Activated CD4-positive, alpha-beta T cell treated with anti-CD3 and anti-CD28 coated beads for 36 hours (primary cell): ENCODE measurements around the gene FBXO40. TPM values are rescaled to one million over a fixed set of nuclear protein-coding genes. Genes with fewer than 3 reads are reported as not detected.
A peak's percentile ranks its signal among the peaks of the same experiment; 100 is the strongest.

ENCODE experiments used
- ATAC-seq: fragments of 200-7000 bp; cut with Tn5 transposase; one replicate; pipeline ENCODE4 v1.10.0; 2021; ENCODE audit warnings: mild to moderate bottlenecking, moderate library complexity
- CTCF ChIA-PET: fragments of 350-600 bp; sonication (Branson Sonifier 250); formaldehyde crosslinking; loops from one replicate; lab custom pipeline; 2021; ENCODE audit warnings: antibody characterized with exemption; lab: Charles Lee
- POLR2A ChIA-PET: fragments of 350-600 bp; sonication (Branson Sonifier 250); formaldehyde crosslinking; loops from one replicate; lab custom pipeline; 2021; ENCODE audit warnings: antibody characterized with exemption, inconsistent platforms; lab: Charles Lee
- DNase-seq: peaks from one replicate; pipeline ENCODE4 v3.0.0-alpha.2; 2020
- H3K27ac Mint-ChIP-seq: one replicate; pipeline ENCODE4 v1.8.0; 2021; ENCODE audit warnings: mixed read lengths
- H3K27me3 Mint-ChIP-seq: one replicate; pipeline ENCODE4 v1.8.0; 2021; ENCODE audit warnings: mixed read lengths
- H3K36me3 Mint-ChIP-seq: one replicate; pipeline ENCODE4 v1.8.0; 2021; ENCODE audit warnings: low read depth, mixed read lengths
- H3K4me1 Mint-ChIP-seq: one replicate; pipeline ENCODE4 v1.8.0; 2021; ENCODE audit warnings: mixed read lengths
- H3K4me3 Mint-ChIP-seq: one replicate; pipeline ENCODE4 v1.8.0; 2021; ENCODE audit warnings: mild to moderate bottlenecking, moderate library complexity, mixed read lengths
- H3K9me3 Mint-ChIP-seq: one replicate; pipeline ENCODE4 v1.8.0; 2021; ENCODE audit warnings: low read depth, mixed read lengths
- intact Hi-C, 2 experiments: fragments of 100-400 bp; cut with DNase I in 1 of 2; cut with micrococcal nuclease in 1 of 2; formaldehyde crosslinking; loops; one replicate each; pipeline versions ENCODE4 v1.14.2 to v1.15.1; 2022 to 2024; cut with DNase I, micrococcal nuclease
- total RNA-seq, 2 experiments: library from RNA; stranded (reverse); gene quantifications; one replicate each; pipeline ENCODE4 v1.2.3, GENCODE V29; 2021

Gene FBXO40, protein sequence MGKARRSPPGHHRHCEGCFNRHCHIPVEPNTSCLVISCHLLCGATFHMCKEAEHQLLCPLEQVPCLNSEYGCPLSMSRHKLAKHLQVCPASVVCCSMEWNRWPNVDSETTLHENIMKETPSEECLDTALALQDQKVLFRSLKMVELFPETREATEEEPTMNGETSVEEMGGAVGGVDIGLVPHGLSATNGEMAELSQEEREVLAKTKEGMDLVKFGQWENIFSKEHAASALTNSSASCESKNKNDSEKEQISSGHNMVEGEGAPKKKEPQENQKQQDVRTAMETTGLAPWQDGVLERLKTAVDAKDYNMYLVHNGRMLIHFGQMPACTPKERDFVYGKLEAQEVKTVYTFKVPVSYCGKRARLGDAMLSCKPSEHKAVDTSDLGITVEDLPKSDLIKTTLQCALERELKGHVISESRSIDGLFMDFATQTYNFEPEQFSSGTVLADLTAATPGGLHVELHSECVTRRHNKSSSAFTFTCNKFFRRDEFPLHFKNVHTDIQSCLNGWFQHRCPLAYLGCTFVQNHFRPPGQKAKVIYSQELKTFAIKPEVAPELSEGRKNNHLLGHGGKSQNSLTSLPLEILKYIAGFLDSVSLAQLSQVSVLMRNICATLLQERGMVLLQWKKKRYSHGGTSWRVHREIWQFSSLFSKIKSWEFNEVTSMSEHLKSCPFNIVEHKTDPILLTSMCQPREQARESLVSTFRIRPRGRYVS
- total RNA-seq: not detected

DNA sequence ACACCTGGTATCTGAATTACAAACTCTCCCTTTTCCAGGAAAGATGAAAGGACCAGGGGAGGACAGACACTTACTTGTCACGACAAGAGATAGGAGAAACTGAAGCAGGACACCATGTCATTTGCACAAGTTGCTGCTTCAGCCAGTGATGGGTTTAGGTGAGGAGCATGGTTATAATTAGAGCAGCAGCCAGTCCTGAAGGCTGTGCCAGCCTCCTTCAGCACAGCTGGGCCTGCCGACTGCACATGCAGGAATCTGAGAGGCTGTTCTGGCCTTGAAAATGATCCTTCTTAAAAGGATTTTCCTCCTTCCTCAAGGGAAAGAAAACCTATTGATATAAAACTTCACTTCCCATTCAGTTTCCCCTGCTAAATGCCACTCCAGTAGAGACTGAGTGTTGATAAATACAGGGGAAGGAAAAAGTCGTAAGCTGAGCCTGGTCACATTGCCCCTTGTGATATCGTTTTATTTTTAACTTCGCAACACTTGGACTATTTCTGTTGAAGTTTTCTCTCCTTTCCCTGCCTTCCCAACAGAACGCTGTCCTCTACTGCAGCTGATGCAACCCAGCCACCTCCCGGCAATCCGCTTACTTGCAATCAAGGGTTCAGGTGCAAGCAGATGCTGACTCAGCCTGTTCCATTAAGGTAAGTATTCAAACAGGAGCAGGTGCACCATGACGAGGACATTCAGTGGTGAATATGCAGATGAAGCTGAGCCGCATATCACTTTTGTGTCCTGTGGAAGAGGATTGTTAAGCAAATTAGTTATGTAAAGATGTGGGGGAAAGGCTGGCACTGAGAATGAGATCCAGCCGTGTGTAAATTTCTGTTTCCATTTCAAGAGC is at the start of gene FBXO40:
Gene FBXO40, plus strand, starts transcription at position 524 of the 847 bp plus-strand sequence. CDS start 27,197 bp downstream, outside the sequence.
- Mint-ChIP-seq H3K36me3 (no peaks in the 10 kb centered on the region), H3K4me1 (no peaks in the 10 kb centered on the region), H3K9me3 (no peaks in the 10 kb centered on the region), H3K27me3 (peaks cover 2% of the 10 kb centered on the region), H3K27ac (no peak within 1 kb of the TSS), H3K4me3 (no peak within 1 kb of the TSS)
- ChIA-PET POLR2A (no interaction called here), CTCF (no interaction called here)
- no peak for ATAC-seq
- intact Hi-C loops: no loop called here
- no peak for DNase-seq

DNA sequence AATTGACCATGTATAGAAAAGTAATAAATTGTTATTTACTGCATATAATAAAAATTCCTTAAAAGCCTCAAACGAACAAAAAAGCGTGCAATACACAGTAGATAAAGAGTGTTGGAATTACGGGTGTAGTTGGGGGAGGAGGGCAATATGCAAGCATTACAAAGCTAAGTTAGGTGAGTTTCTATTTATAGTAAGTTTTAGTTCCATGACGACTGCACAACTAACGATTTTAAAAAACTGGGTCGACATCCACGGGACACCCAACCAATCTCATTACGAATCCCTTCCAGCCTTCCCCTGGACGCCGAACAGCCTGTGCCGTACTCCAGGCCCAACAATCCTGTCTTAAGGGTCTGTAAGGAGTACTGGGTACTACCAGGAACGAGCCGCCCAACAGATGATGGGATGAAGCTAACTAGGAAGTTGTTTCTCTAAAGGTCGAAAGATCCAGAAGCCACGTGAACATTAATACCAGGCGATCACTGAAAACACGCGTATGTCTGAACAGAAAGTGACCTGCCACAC is 48.1 kb upstream of the FBXO40 start:
- no peaks in the 10 kb centered on the region for H3K27me3 Mint-ChIP-seq
- intact Hi-C loops: loop anchor here (5.0 to 10.0 kb wide), 9 partner anchors 290 to 1482 kb away; partner anchors contain the start of genes DTX3L (in 1 of the 2), EAF2 (in 1 of the 2), FAM162A (in 1 of the 2) and HSPBAP1 (in 1 of the 2)
- H3K27ac Mint-ChIP-seq: peak overlapping the region; percentile 81
- ChIA-PET CTCF (interaction anchor here (0.6 to 1.4 kb wide), 5 partner anchors 16 to 715 kb away, joined by 3 to 4 read pairs (median 4); partner anchors contain the start of gene HCLS1), POLR2A (interaction anchor here (0.7 kb wide), 1 partner anchor 284 kb away, joined by 3 read pairs; no protein-coding TSS in a partner anchor)
- DNase-seq (peak; percentile 29), ATAC-seq (peak; percentile 3)
- peaks cover 27% of the 10 kb centered on the region for H3K36me3 Mint-ChIP-seq
- peaks cover 4% of the 10 kb centered on the region for H3K4me1 Mint-ChIP-seq
- no peaks in the 10 kb centered on the region for H3K9me3 Mint-ChIP-seq
- peak overlapping the region; percentile 91 for H3K4me3 Mint-ChIP-seq

DNA sequence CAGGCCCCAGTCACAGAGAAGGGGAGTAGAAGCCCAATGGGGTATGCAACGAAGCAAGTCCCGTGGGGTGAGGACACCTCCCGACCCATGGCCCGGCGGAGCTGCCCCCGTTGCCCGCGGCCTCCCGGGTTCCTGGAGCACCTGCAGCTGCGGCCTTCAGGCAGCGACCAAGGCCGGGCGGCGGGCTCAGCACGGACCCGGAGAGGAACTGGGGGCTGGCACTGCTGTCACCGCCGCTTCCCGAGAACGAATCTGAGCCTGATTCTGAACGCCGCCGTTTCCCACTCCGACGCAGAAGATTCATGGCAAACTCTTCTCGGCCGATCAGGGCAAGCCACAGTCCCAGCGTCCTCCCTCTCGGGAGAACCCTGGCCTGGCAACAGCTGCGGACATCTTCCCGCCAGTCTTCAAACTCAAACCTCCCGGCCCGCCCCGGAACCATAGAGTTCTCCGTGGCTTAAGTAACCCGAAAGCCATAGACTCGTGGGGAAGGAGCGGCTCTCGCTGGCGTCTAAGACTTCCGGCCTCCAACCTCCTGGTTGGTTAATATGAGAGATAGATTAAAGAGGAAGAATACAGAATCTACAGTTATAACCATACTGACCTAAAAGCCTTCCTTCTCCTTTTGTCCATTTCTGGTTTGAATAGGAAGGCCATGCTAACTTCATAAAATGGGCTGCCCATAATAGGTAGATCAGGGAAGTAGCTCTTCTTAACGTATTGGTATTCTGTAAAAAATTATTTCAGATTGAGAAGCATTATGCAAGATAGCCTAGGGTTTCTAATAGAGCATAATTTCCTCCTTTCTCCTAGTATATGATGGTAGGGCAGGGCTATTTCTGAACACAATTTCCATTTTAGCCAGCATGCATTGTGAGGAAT is 47.4 kb upstream of the FBXO40 start, which contains the start of gene POLQ:
Gene POLQ, minus strand, starts transcription at position 415 of the 882 bp plus-strand sequence. Its CDS starts 111 bp downstream, at position 304.
- H3K9me3 Mint-ChIP-seq: no peaks in the 10 kb centered on the region
- no peaks in the 10 kb centered on the region for H3K27me3 Mint-ChIP-seq
- DNase-seq (peak; percentile 92), ATAC-seq (peak; percentile 98)
- ChIA-PET POLR2A (interaction anchor here (0.6 kb wide), 1 partner anchor 669 kb away, joined by 3 read pairs; no protein-coding TSS in a partner anchor), CTCF (interaction anchor here (0.6 to 2.1 kb wide), 23 partner anchors 8 to 950 kb away, joined by 3 to 10 read pairs (median 4); partner anchors contain the start of genes HCLS1, MIX23 and NDUFB4)
- peaks cover 4% of the 10 kb centered on the region for H3K4me1 Mint-ChIP-seq
- H3K4me3 Mint-ChIP-seq: peak within 1 kb of the TSS; percentile 91
- peak within 1 kb of the TSS; percentile 94 for H3K27ac Mint-ChIP-seq
- intact Hi-C loops: loop anchor here (1.0 to 10.0 kb wide), 19 partner anchors 114 to 1481 kb away; partner anchors contain the start of genes EAF2 (in 2 of the 2), GOLGB1 (in 2 of the 2), HCLS1 (in 2 of the 2) and IQCB1 (in 2 of the 2)
- H3K36me3 Mint-ChIP-seq: peaks cover 27% of the 10 kb centered on the region

DNA sequence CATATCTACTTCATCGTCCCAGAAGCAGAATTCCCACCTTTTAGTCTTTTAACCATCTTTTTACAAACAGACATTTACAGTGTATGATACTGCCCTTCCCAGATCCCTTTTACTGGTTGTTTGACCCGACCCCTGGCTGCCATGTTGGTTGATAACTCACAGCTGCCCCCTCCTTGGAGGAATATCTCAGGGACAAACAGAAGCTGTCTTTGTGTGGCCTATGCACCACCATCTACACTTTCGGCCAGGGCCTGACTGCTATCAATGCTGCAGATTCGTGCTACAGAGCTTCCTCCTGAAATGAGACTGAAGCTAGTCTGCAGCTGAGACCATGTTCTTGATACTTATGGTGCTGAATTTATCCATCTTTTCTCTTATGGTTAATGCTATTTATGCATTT is 40.8 kb upstream of the FBXO40 start:
- intact Hi-C loops: no loop called here
- H3K4me3 Mint-ChIP-seq: no peak overlapping the region
- no peak overlapping the region for H3K27ac Mint-ChIP-seq
- no peaks in the 10 kb centered on the region for H3K27me3 Mint-ChIP-seq
- H3K36me3 Mint-ChIP-seq: no peaks in the 10 kb centered on the region
- ATAC-seq (no peak), DNase-seq (no peak)
- CTCF ChIA-PET: interaction anchor here (0.6 kb wide), 1 partner anchor 760 kb away, joined by 4 read pairs; no protein-coding TSS in a partner anchor
- no peaks in the 10 kb centered on the region for H3K9me3 Mint-ChIP-seq
- POLR2A ChIA-PET: no interaction called here
- no peaks in the 10 kb centered on the region for H3K4me1 Mint-ChIP-seq

DNA sequence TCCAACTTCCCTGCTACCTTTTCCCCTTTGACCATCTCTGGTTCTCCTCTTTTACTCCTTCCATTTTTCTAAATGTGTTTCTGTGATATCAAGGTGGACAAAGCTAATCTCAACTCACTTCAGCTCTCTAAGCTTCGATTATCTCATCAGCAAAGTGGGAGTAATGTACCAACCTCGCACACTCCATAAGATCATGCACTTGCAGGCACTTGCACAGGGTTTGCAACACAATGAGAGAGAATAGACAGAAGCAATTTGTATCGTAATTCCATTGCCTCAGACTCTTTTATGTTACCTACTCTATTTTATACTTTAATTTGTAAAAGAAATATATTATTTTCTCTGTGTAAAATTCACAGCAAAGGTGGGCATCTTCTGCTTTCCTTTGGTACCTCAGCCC is 40.4 kb upstream of the FBXO40 start:
- no peak overlapping the region for H3K4me3 Mint-ChIP-seq
- no peaks in the 10 kb centered on the region for H3K9me3 Mint-ChIP-seq
- H3K27ac Mint-ChIP-seq: no peak overlapping the region
- ChIA-PET POLR2A (interaction anchor here (0.7 kb wide), 1 partner anchor 1364 kb away, joined by 9 read pairs; no protein-coding TSS in a partner anchor), CTCF (interaction anchor here (0.6 kb wide), 1 partner anchor 759 kb away, joined by 4 read pairs; no protein-coding TSS in a partner anchor)
- H3K27me3 Mint-ChIP-seq: no peaks in the 10 kb centered on the region
- DNase-seq (no peak), ATAC-seq (no peak)
- no peaks in the 10 kb centered on the region for H3K4me1 Mint-ChIP-seq
- H3K36me3 Mint-ChIP-seq: no peaks in the 10 kb centered on the region
- intact Hi-C loops: no loop called here

DNA sequence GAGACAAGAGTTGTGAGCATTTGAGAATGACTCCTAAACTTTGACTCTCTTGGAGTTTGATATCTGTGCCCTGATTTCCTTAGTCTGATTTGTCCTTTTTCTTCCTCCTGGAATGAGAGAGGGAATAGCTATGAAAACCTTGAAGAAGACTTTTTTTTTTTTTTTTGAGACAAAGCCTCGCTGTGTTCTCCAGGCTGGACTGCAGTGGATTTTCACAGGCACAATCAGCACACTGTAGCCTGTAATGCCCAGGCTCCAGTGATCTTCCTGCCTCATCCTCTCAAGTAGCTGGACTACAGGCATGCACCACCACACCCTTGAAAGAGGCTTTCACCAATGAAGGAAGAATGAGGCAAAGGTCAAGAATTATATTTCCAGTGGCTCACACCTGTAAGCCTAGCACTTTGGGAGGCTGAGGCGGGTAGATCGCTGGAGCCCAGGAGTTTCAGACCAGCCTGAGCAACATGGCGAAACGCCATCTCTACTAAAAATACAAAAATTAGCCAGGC is 35.7 kb upstream of the FBXO40 start:
- Mint-ChIP-seq H3K27ac (no peak overlapping the region), H3K36me3 (no peaks in the 10 kb centered on the region), H3K9me3 (no peaks in the 10 kb centered on the region), H3K4me3 (no peak overlapping the region), H3K27me3 (peaks cover 4% of the 10 kb centered on the region), H3K4me1 (no peaks in the 10 kb centered on the region)
- POLR2A ChIA-PET: no interaction called here
- ATAC-seq: no peak
- DNase-seq: no peak
- CTCF ChIA-PET: interaction anchor here (0.9 kb wide), 1 partner anchor 10 kb away, joined by 3 read pairs; no protein-coding TSS in a partner anchor
- intact Hi-C loops: no loop called here

DNA sequence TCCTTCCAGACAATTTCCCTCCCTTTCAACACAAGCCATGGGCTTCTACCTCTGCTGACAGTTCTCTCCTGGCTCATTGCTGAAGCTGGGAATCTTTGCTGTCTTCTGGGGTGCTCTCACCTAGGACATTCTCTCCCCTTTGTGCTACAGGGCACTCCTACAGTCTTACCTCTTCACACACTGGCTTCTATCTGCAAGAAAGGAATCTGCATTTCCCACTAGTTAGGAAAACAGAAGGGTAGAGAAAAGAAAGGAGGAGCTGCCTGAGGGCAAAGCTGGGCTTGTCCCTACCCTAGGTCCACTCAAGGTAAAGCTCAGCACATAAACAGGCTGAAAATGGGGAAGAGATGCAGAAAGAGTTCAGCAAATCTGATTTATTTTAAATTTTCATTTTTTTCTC is 31.0 kb upstream of the FBXO40 start:
- no peak for DNase-seq
- Mint-ChIP-seq H3K36me3 (no peaks in the 10 kb centered on the region), H3K27ac (no peak overlapping the region), H3K9me3 (no peaks in the 10 kb centered on the region), H3K4me1 (no peaks in the 10 kb centered on the region), H3K27me3 (peaks cover 4% of the 10 kb centered on the region), H3K4me3 (no peak overlapping the region)
- POLR2A ChIA-PET: no interaction called here
- CTCF ChIA-PET: no interaction called here
- ATAC-seq: no peak
- intact Hi-C loops: no loop called here

DNA sequence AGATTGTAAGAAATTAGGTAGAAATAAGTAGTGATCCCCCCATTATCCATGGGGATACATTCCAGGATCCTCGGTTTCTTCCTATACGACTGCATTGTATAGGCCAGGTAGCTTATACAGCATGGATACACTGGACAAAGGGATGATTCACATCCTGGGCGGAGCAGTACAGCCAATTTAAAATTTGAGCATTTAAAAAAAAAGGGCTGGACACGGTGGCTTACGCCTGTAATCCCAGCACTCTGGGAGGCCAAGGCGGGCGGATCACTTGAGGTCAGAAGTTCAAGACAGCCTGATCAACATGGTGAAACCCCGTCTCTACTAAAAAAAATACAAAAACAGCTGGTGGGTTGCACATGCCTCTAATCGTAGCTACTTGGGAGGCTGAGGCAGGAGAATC is 26.4 kb upstream of the FBXO40 start:
- Mint-ChIP-seq H3K27me3 (peaks cover 2% of the 10 kb centered on the region), H3K36me3 (no peaks in the 10 kb centered on the region), H3K27ac (no peak overlapping the region), H3K4me3 (no peak overlapping the region), H3K9me3 (no peaks in the 10 kb centered on the region), H3K4me1 (no peaks in the 10 kb centered on the region)
- CTCF ChIA-PET: no interaction called here
- intact Hi-C loops: no loop called here
- DNase-seq: no peak
- no peak for ATAC-seq
- POLR2A ChIA-PET: no interaction called here

DNA sequence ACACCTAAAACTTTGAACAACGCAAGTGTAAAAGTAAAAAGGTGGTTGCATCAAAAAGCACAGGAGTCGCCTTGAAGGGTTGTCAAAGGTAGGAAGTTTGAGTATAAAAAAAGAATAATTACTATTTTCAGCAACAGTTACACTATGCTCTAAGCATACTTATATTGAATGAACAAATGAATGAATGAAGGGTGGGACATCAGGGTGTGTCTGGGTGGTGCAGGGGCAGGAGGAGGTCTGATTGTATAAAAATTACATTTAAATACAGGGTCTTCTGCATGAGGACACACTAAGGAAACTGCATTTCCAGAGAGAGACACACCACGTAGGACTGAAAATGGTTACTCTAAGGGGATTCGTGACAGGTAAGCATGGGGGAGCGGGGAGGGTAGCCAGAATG is 25.5 kb upstream of the FBXO40 start, which contains the start of gene ARGFX:
Gene ARGFX, plus strand, starts transcription at position 301 of the 400 bp plus-strand sequence. CDS start 2,765 bp downstream, outside the sequence.
- no peak within 1 kb of the TSS for H3K4me3 Mint-ChIP-seq
- ChIA-PET POLR2A (no interaction called here), CTCF (no interaction called here)
- no peak within 1 kb of the TSS for H3K27ac Mint-ChIP-seq
- no peaks in the 10 kb centered on the region for H3K4me1 Mint-ChIP-seq
- no peaks in the 10 kb centered on the region for H3K9me3 Mint-ChIP-seq
- no peaks in the 10 kb centered on the region for H3K36me3 Mint-ChIP-seq
- H3K27me3 Mint-ChIP-seq: no peaks in the 10 kb centered on the region
- intact Hi-C loops: no loop called here
- ATAC-seq (no peak), DNase-seq (no peak)
